Neuronal stem cell (in vitro differentiated cells): ENCODE measurements around the gene MKLN1.

Experiments
- DNase-seq: peaks from one replicate; pipeline ENCODE4 v3.0.0-alpha.2; 2013; ENCODE audit warnings: low spot score
- H2AFZ ChIP-seq: one replicate; pipeline ENCODE4 v1.6.1; 2013; ENCODE audit warnings: mild to moderate bottlenecking, low read length, inconsistent platforms
- H2AK5ac ChIP-seq: 2 replicates; pipeline ENCODE4 v1.6.1; 2013; ENCODE audit warnings: low read depth, mild to moderate bottlenecking, inconsistent platforms, low read length, moderate library complexity, mixed read lengths
- H2BK120ac ChIP-seq: 2 replicates; pipeline ENCODE4 v1.6.1; 2013; ENCODE audit warnings: low read depth, mild to moderate bottlenecking, inconsistent platforms, low read length, moderate library complexity, mixed read lengths
- H2BK12ac ChIP-seq: one replicate; pipeline ENCODE4 v1.6.1; 2013; ENCODE audit warnings: low read length, inconsistent platforms
- H2BK15ac ChIP-seq: 2 replicates; pipeline ENCODE4 v1.6.1; 2013; ENCODE audit warnings: mild to moderate bottlenecking, low read length, inconsistent platforms, mixed read lengths
- H2BK5ac ChIP-seq: one replicate; pipeline ENCODE4 v1.6.1; 2013; ENCODE audit warnings: inconsistent platforms, mild to moderate bottlenecking, low read length, moderate library complexity
- H3K14ac ChIP-seq: one replicate; pipeline ENCODE4 v1.6.1; 2013; ENCODE audit warnings: low read length, inconsistent platforms
- H3K18ac ChIP-seq: 2 replicates; pipeline ENCODE4 v1.6.1; 2013; ENCODE audit warnings: low read length, inconsistent platforms
- H3K23ac ChIP-seq: 2 replicates; pipeline ENCODE4 v1.6.1; 2013; ENCODE audit warnings: low read depth, mild to moderate bottlenecking, mixed read lengths, low read length, inconsistent platforms; ENCODE audit not compliant: poor library complexity
- H3K27ac ChIP-seq: replicated peaks from 3 replicates; pipeline ENCODE4 v1.5.1; 2013; ENCODE audit warnings: low read length, inconsistent platforms
- H3K27me3 ChIP-seq, 3 experiments: 2 replicates each; pipeline ENCODE4 v1.6.1; 2013; ENCODE audit warnings: low read length in 3 of 3, mild to moderate bottlenecking in 2 of 3, inconsistent platforms in 1 of 3, low read depth in 1 of 3, mixed read lengths in 1 of 3, moderate library complexity in 1 of 3; ENCODE audit not compliant: control insufficient read depth in 3 of 3, insufficient read depth in 3 of 3
- H3K36me3 ChIP-seq, 2 donors: replicated peaks in 1 of 2; 2 replicates each; pipeline ENCODE4 v1.6.1; 2013; ENCODE audit warnings: low read length in 2 of 2; ENCODE audit not compliant: control insufficient read depth in 2 of 2, insufficient read depth in 2 of 2
- H3K4ac ChIP-seq: 2 replicates; pipeline ENCODE4 v1.6.1; 2013; ENCODE audit warnings: inconsistent platforms, mild to moderate bottlenecking, low read length, moderate library complexity
- H3K4me1 ChIP-seq, 2 donors: 1 replicate in 1 of 2; 2 replicates in 1 of 2; pipeline ENCODE4 v1.6.1; 2013; ENCODE audit warnings: low read length in 2 of 2, low read depth in 1 of 2; ENCODE audit not compliant: control insufficient read depth in 2 of 2, insufficient read depth in 1 of 2
- H3K4me2 ChIP-seq: one replicate; pipeline ENCODE4 v1.6.1; 2013; ENCODE audit warnings: mild to moderate bottlenecking, low read length, inconsistent platforms; ENCODE audit not compliant: insufficient read depth, poor library complexity, severe bottlenecking
- H3K4me3 ChIP-seq, 2 donors: 2 replicates each; pipeline ENCODE4 v1.5.1; 2013; ENCODE audit warnings: low read length in 2 of 2, mild to moderate bottlenecking in 2 of 2, inconsistent platforms in 1 of 2, moderate library complexity in 1 of 2
- H3K79me1 ChIP-seq: one replicate; pipeline ENCODE4 v1.6.1; 2013; ENCODE audit warnings: low read depth, mild to moderate bottlenecking, inconsistent platforms, low read length, moderate library complexity
- H3K9ac ChIP-seq: one replicate; pipeline ENCODE4 v1.6.1; 2013; ENCODE audit warnings: mild to moderate bottlenecking, low read depth, low read length, inconsistent platforms; ENCODE audit not compliant: poor library complexity
- H3K9me3 ChIP-seq, 2 donors: replicated peaks in 1 of 2; 2 replicates each; pipeline versions ENCODE3 to v1.6.1; 2013; ENCODE audit warnings: low read length in 2 of 2, mild to moderate bottlenecking in 2 of 2, inconsistent platforms in 1 of 2, low read depth in 1 of 2, mixed read lengths in 1 of 2, moderate library complexity in 1 of 2; ENCODE audit not compliant: control insufficient read depth in 2 of 2, insufficient read depth in 1 of 2
- H4K8ac ChIP-seq: one replicate; pipeline ENCODE4 v1.6.1; 2013; ENCODE audit warnings: low read depth, mild to moderate bottlenecking, inconsistent platforms, low read length, moderate library complexity
- H4K91ac ChIP-seq: one replicate; pipeline ENCODE4 v1.6.1; 2013; ENCODE audit warnings: low read length, low read depth, mild to moderate bottlenecking, inconsistent platforms; ENCODE audit not compliant: poor library complexity
- WGBS, 2 donors: extraction: QIAGEN DNeasy Blood & Tissue Kit; methylation state at CpG; one replicate each; pipeline ENCODE4 v1.1.7; 2013; ENCODE audit warnings: missing lambda C conversion rate in 2 of 2, mixed read lengths in 1 of 2; ENCODE audit not compliant: insufficient read length in 2 of 2, insufficient replicate concordance in 1 of 2; ENCODE audit errors: extremely low coverage in 2 of 2; 5-methylcytosine and 5-hydroxymethylcytosine counted together

The MKLN1 gene

DNA sequence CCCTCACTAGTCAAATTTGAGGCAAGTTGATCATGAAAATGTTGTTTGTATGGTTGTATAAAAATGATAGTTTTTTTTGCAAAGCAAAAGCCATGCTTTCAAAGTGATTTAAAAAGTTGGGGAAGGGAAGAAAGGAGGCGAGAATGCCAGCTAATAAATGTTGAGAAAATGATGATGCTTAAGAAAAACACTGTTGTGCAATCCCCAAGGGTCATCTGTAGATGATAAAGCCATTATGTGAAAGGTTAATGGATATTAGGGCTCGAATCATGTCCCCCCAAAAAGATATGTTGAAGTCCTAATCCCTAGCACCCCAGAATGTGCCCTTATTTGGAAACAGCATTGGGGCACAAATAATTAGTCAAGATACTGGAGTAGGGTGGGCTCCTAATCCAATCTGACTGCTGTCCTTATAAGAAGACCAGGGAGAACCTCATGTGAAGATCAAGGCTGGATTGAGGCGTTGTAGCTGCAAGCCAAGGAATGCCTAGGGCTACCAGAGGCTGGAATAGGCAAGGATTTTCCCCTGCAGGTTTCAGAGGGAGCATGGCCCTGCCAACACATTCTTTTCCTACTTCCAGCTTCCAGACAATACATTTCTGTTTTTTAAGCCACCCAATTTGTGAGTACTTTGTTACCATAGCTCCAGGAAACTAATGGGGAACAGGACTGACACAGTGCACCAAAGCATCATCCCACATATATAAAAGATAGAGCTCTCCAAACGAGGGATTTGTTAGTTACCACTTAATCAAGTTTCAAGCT lies 35.4 kb upstream of the MKLN1 start:
- Histone ChIP-seq H3K4me1 (peaks cover 0 to 2% of the 10 kb centered on the region in 2 donors), H3K79me1 (no peaks in the 10 kb centered on the region), H3K9me3 (no peaks in the 10 kb centered on the region), H3K18ac (no peak overlapping the region), H2AFZ (no peak overlapping the region), H4K8ac (no peak overlapping the region), H3K23ac (no peak overlapping the region), H3K4ac (no peak overlapping the region), H2BK5ac (no peak overlapping the region), H2BK120ac (no peak overlapping the region), H2BK15ac (no peak overlapping the region), H3K14ac (no peak overlapping the region), H3K4me3 (no peak overlapping the region), H3K27me3 (no peaks in the 10 kb centered on the region), H4K91ac (no peak overlapping the region), H2AK5ac (no peak overlapping the region), H3K4me2 (no peak overlapping the region), H3K27ac (no peak overlapping the region), H2BK12ac (no peak overlapping the region), H3K9ac (no peak overlapping the region), H3K36me3 (no peaks in the 10 kb centered on the region)
- WGBS, 2 donors = no CpG with 5 or more reads among the region's 4 CpGs
- no peak for DNase-seq

DNA sequence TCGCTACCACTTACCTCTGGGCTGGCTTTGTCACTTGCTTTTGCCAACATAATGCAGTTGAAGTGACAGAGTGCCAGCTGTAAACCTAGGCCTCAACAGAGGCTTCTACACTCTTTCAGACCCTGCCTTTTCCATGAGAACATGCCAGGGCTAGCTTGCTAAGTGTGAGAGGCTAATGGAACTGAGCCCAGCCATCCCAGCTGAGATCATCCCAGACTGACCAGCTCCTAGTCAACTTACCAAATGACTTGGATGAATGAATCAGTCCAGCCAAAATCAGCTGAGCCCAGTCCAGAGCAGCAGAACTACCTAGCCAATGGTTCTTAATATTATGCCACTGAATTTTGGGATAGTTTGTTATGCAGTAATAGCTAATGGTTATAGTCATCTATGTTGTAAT lies 34.7 kb upstream of the MKLN1 start:
- Histone ChIP-seq H4K91ac (no peak overlapping the region), H3K36me3 (no peaks in the 10 kb centered on the region), H3K9me3 (no peaks in the 10 kb centered on the region), H3K27me3 (no peaks in the 10 kb centered on the region), H3K4me2 (no peak overlapping the region), H3K14ac (no peak overlapping the region), H3K4me3 (no peak overlapping the region), H2AK5ac (no peak overlapping the region), H3K4me1 (peaks cover 0 to 2% of the 10 kb centered on the region in 2 donors), H2AFZ (no peak overlapping the region), H3K23ac (no peak overlapping the region), H3K18ac (no peak overlapping the region), H2BK12ac (no peak overlapping the region), H2BK15ac (no peak overlapping the region), H3K4ac (no peak overlapping the region), H2BK120ac (no peak overlapping the region), H4K8ac (no peak overlapping the region), H2BK5ac (no peak overlapping the region), H3K9ac (no peak overlapping the region), H3K79me1 (no peaks in the 10 kb centered on the region), H3K27ac (no peak overlapping the region)
- no peak for DNase-seq
- no CpG with 5 or more reads among the region's 1 CpG for WGBS, 2 donors

DNA sequence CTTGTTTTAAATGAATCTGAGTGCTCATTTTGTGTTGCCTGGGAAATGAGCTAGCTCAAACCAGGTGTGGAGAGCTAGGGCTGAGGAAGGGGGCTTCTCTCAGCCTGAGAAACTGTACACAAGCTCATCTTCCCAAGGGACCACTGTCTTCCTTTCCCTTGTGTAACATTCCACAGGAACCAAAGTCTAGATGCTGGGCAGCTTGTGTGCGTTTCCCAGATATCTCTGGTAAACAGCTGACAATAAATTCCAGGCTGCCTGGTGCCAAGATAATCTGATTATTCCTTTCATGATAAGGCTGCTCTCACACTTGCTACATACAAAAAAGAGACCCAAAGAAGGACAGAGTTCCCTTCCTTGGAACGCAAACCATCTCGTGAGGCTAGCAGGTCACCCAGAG lies 33.1 kb upstream of the MKLN1 start:
- Histone ChIP-seq H3K4me3 (no peak overlapping the region), H2AFZ (no peak overlapping the region), H4K91ac (no peak overlapping the region), H3K9me3 (no peaks in the 10 kb centered on the region), H3K27ac (no peak overlapping the region), H3K23ac (no peak overlapping the region), H2BK12ac (no peak overlapping the region), H4K8ac (no peak overlapping the region), H2BK5ac (no peak overlapping the region), H3K14ac (no peak overlapping the region), H2AK5ac (no peak overlapping the region), H3K18ac (no peak overlapping the region), H3K27me3 (peaks cover 0 to 2% (median 0%) of the 10 kb centered on the region in 3 experiments), H3K4ac (no peak overlapping the region), H3K4me1 (peaks cover 0 to 2% of the 10 kb centered on the region in 2 donors), H2BK15ac (no peak overlapping the region), H3K36me3 (no peaks in the 10 kb centered on the region), H3K9ac (no peak overlapping the region), H2BK120ac (no peak overlapping the region), H3K79me1 (no peaks in the 10 kb centered on the region), H3K4me2 (no peak overlapping the region)
- no peak for DNase-seq
- no CpG with 5 or more reads among the region's 3 CpGs for WGBS, 2 donors

DNA sequence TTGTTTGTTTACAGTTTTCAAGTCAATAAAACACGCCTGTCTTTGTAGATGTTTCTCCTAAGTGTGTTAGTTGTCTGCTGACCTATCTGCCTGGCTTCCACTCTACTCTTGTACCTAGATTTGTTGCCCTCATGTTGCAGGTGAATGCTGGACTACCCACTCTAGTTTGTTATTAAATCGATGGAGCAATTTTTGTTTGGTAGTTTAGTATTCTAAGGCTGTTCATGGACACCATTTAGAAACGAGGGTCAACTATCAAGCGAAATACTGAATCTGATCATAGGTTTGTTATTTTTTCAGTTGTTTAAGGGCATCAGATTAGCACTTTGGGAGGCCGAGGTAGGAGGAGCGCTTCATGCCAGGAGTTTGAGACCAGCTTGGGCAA lies 29.1 kb upstream of the MKLN1 start:
- no peak overlapping the region for H3K4ac ChIP-seq
- H3K36me3 ChIP-seq = no peaks in the 10 kb centered on the region
- no peak overlapping the region for H4K8ac ChIP-seq
- H3K4me1 ChIP-seq = peaks cover 2 to 10% of the 10 kb centered on the region in 2 donors
- H3K9ac ChIP-seq = no peak overlapping the region
- no peak for DNase-seq
- H2BK15ac ChIP-seq = no peak overlapping the region
- no peak overlapping the region for H3K4me2 ChIP-seq
- peaks cover 1% of the 10 kb centered on the region for H3K79me1 ChIP-seq
- no peak overlapping the region for H3K4me3 ChIP-seq
- no peak overlapping the region for H2AK5ac ChIP-seq
- peaks cover 0 to 2% (median 0%) of the 10 kb centered on the region in 3 experiments for H3K27me3 ChIP-seq
- H2AFZ ChIP-seq = no peak overlapping the region
- H2BK120ac ChIP-seq = no peak overlapping the region
- no peak overlapping the region for H2BK12ac ChIP-seq
- no peak overlapping the region for H3K23ac ChIP-seq
- WGBS, 2 donors = no CpG with 5 or more reads among the region's 6 CpGs
- no peaks in the 10 kb centered on the region for H3K9me3 ChIP-seq
- H4K91ac ChIP-seq = no peak overlapping the region
- H2BK5ac ChIP-seq = no peak overlapping the region
- H3K27ac ChIP-seq = no peak overlapping the region
- no peak overlapping the region for H3K18ac ChIP-seq
- H3K14ac ChIP-seq = no peak overlapping the region
